Measurements from ENCODE around the gene RAB3IP. TPM values are rescaled to one million over a fixed set of nuclear protein-coding genes. Genes with fewer than 3 reads are reported as not detected.
"Not testable (repeated sequence)": the region's sequence is repeated elsewhere in the genome, so short reads cannot be mapped to it uniquely, and the experiment has no call there.

Gene RAB3IP
- total RNA-seq, 2 experiments from 2014 or later, result 30.3 to 34.0 TPM

DNA sequence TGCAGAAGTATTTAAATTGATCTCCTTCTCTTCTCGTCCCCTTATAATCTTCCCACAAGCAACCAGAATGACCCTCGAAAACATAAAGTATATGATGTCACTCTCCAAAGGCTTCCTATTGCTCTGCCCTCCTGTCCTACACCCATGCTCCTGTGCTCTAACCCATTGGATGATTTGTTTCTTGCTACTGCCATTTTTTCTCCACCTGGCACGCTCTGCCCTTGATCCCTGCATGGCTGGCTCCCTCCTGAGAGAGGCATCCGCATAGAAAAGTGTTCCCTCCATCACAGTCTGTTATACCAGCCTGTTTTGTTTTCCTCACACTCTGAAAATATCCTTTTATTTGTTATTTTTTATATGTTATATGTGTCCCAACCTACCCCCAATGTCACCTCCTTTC is 106.2 kb downstream of the RAB3IP start:
- DNase-seq, result no peak
- Mint-ChIP-seq H3K4me3 (no peak overlapping the region), H3K27ac (no peak overlapping the region), H3K27me3 (peaks cover 3% of the 10 kb centered on the region), H3K9me3 (no peaks in the 10 kb centered on the region), H3K36me3 (no peaks in the 10 kb centered on the region), H3K4me1 (ENCODE audit: low read depth) (no peaks in the 10 kb centered on the region)
- intact Hi-C loops (cut with micrococcal nuclease), result no loop called here
- POLR2A ChIA-PET, result no interaction called here
- CTCF ChIA-PET, result no interaction called here

GRCh38 chr12:69846976-69847375 is 108.3 kb downstream of the RAB3IP start:
- ChIA-PET POLR2A (no interaction called here), CTCF (no interaction called here)
- DNase-seq, result no peak
- Mint-ChIP-seq H3K9me3 (no peaks in the 10 kb centered on the region), H3K4me3 (no peak overlapping the region), H3K27me3 (peaks cover 8% of the 10 kb centered on the region), H3K27ac (no peak overlapping the region), H3K4me1 (ENCODE audit: low read depth) (no peaks in the 10 kb centered on the region), H3K36me3 (no peaks in the 10 kb centered on the region)
- intact Hi-C loops (cut with micrococcal nuclease), result no loop called here

DNA sequence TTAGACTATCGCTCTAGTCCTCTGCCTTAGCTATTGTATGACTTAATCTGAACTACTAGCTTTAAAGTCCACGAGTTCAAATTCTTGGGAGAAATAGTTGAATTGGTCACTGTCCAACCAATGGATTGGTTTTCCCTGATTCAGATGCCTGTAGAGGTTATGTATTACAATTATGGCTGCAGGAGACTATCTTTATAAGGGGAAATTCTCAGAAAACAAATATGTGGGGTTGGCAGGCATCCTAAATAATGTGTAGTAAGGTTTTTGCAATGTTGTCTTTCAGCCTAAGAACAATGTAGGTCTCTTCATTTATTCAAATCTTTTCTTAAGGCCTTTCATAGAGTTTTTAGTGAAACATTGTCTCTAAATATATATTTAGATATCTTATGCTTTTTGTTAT is 113.3 kb downstream of the RAB3IP start:
- Mint-ChIP-seq H3K27me3 (peaks cover 5% of the 10 kb centered on the region), H3K27ac (no peak overlapping the region), H3K36me3 (no peaks in the 10 kb centered on the region), H3K4me3 (no peak overlapping the region), H3K9me3 (peaks cover 13% of the 10 kb centered on the region), H3K4me1 (ENCODE audit: low read depth) (no peaks in the 10 kb centered on the region)
- intact Hi-C loops (cut with micrococcal nuclease), result no loop called here
- POLR2A ChIA-PET, result no interaction called here
- CTCF ChIA-PET, result no interaction called here
- DNase-seq, result no peak

- CTCF ChIA-PET; intact Hi-C loops (cut with micrococcal nuclease); H3K36me3 Mint-ChIP-seq; H3K27me3 Mint-ChIP-seq; DNase-seq; POLR2A ChIA-PET; H3K4me1 Mint-ChIP-seq (ENCODE audit: low read depth); H3K27ac Mint-ChIP-seq; H3K4me3 Mint-ChIP-seq: not testable (repeated sequence)
- H3K9me3 Mint-ChIP-seq, result peaks cover 13% of the 10 kb centered on the region
Measured at GRCh38 chr12:69853176-69853961, 114.7 kb downstream of the RAB3IP start.

DNA sequence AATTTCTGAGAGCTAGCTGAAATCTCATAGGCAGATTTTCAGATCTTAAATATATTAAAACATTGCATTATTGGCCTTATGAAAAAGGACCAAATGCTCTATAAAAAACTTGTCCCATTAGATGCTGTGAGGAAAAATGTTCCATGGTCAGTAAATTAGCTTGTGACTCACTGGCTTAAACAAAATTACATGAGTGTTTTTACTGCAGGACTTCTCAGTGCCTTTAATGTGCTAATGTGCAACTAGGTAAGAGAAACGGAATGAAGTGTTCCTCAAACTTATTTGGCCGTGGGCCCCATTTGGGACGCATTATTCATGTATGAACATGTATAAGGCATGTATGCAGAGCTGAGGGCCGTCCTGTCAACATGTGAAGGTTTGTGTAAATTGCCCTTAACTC is 128.0 kb downstream of the RAB3IP start:
- intact Hi-C loops (cut with micrococcal nuclease), result no loop called here
- CTCF ChIA-PET, result no interaction called here

DNA sequence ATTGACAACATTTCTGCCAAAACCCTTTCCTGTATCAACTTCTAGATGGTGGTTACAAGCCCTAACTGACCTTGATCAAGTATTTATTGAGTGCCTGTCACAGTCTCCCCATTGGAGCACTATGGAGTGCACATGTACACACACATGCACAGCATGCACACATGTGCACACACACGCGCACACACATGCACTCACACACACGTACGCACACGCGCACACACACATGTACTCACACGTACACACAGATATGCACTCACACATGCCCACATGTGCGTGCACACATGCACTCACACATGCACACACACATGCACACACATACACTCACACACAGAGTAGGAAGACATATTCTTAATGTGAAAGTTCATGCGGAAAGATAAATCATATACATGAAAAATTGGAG is 130.0 kb downstream of the RAB3IP start:
- Mint-ChIP-seq H3K9me3 (no peaks in the 10 kb centered on the region), H3K27me3 (peaks cover 7% of the 10 kb centered on the region), H3K27ac (no peak overlapping the region), H3K4me3 (no peak overlapping the region), H3K36me3 (no peaks in the 10 kb centered on the region), H3K4me1 (ENCODE audit: low read depth) (no peaks in the 10 kb centered on the region)
- POLR2A ChIA-PET, result no interaction called here
- intact Hi-C loops (cut with micrococcal nuclease), result no loop called here
- DNase-seq, result no peak
- CTCF ChIA-PET, result interaction anchor here (2.3 kb wide), 1 partner anchor 10 kb away, joined by 6 read pairs; no protein-coding TSS in a partner anchor

More for the DNA sequence above, 128.0 kb downstream of the RAB3IP start:
- Mint-ChIP-seq H3K4me1 (ENCODE audit: low read depth) (no peaks in the 10 kb centered on the region), H3K4me3 (no peak overlapping the region), H3K27ac (no peak overlapping the region), H3K9me3 (no peaks in the 10 kb centered on the region), H3K27me3 (peaks cover 7% of the 10 kb centered on the region), H3K36me3 (no peaks in the 10 kb centered on the region)
- POLR2A ChIA-PET, result no interaction called here
- no peak for DNase-seq

GRCh38 chr12:69872804-69873203 is 134.1 kb downstream of the RAB3IP start:
- no peaks in the 10 kb centered on the region for H3K9me3 Mint-ChIP-seq
- no peak for DNase-seq
- no peak overlapping the region for H3K27ac Mint-ChIP-seq
- CTCF ChIA-PET, result interaction anchor here (0.6 kb wide), 1 partner anchor 704 kb away, joined by 4 read pairs; no protein-coding TSS in a partner anchor
- H3K4me1 Mint-ChIP-seq (ENCODE audit: low read depth), result no peaks in the 10 kb centered on the region
- H3K4me3 Mint-ChIP-seq, result no peak overlapping the region
- H3K36me3 Mint-ChIP-seq, result no peaks in the 10 kb centered on the region
- intact Hi-C loops (cut with micrococcal nuclease), result no loop called here
- peaks cover 9% of the 10 kb centered on the region for H3K27me3 Mint-ChIP-seq
- POLR2A ChIA-PET, result no interaction called here

Other genes starting within 250 kb of the RAB3IP start
- gene CCT2, start 153.4 kb upstream of the RAB3IP start, total RNA-seq, result 100 to 1,000 TPM; 264 to 267 TPM
- not detected for gene LRRC10, start 128.0 kb upstream of the RAB3IP start, total RNA-seq
- not detected for gene BEST3, start 39.6 kb upstream of the RAB3IP start, total RNA-seq
- not detected for gene MYRFL, start 86.4 kb downstream of the RAB3IP start, total RNA-seq

Data from activated CD4-positive, alpha-beta memory T cell treated with anti-CD3 and anti-CD28 coated beads for 36 hours (primary cell).